ENCODE data around the gene RAD18. TPM values are rescaled to one million over a fixed set of nuclear protein-coding genes. Genes with fewer than 3 reads are reported as not detected.

RAD18 gene
- total RNA-seq, 3 donors from 2014 or later = 8.6 to 26.3 (median 13.4) TPM

DNA sequence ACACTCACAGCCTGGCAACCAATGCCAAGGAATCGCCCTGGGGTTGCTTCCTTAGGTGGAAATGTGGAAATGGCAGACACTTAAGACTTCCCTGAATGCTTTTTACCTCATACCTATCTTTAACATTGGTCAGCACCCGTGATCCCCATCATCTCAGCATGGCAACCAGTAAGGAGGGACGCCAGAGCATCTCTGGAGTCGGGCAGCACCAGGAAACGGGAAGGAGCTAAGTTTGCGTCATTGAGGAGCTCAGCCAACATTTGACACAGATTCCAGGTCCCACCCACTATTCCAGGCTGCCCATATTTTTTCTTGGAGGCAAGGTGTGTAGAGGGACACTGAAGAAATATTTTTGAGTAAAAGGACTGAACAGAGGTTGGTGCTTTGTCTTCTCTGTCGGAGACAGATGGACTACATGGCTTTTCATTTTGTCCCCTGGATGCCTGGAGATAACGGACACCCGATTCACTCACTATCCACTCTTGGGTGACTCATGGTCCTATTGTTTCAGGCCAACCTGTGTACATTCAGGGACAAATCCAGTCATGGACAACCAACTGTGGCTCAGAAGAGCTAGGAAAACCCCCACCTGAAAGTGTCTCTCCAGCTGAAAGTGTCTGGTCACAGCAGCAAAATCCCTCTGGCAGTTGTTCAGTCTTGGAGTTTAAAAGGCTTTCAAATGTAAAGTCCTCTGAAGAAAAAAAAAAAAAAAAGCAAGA, 123.5 kb downstream of the RAD18 start:
- H3K4me3 ChIP-seq = no peak overlapping the region
- no peaks in the 10 kb centered on the region for H3K27me3 ChIP-seq
- DNase-seq (ENCODE audit: low spot score in 2 of 2) = no peak
- no peak for TF ChIP-seq POLR2A (IDR thresholded peaks at IDR 0.05)
- TF ChIP-seq, protein P1, sequence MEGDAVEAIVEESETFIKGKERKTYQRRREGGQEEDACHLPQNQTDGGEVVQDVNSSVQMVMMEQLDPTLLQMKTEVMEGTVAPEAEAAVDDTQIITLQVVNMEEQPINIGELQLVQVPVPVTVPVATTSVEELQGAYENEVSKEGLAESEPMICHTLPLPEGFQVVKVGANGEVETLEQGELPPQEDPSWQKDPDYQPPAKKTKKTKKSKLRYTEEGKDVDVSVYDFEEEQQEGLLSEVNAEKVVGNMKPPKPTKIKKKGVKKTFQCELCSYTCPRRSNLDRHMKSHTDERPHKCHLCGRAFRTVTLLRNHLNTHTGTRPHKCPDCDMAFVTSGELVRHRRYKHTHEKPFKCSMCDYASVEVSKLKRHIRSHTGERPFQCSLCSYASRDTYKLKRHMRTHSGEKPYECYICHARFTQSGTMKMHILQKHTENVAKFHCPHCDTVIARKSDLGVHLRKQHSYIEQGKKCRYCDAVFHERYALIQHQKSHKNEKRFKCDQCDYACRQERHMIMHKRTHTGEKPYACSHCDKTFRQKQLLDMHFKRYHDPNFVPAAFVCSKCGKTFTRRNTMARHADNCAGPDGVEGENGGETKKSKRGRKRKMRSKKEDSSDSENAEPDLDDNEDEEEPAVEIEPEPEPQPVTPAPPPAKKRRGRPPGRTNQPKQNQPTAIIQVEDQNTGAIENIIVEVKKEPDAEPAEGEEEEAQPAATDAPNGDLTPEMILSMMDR (IDR thresholded peaks at IDR 0.05) = no peak
- TF ChIP-seq POLR2AphosphoS5 (IDR thresholded peaks at IDR 0.05) = no peak
- no peaks in the 10 kb centered on the region for H3K36me3 ChIP-seq
- no peak overlapping the region for H3K27ac ChIP-seq
- intact Hi-C loops (cut with DNase I; ENCODE audit: low total_unique reads) = loop anchor here (5.0 kb wide), 1 partner anchor 1508 kb away; no protein-coding TSS in a partner anchor
- H3K4me1 ChIP-seq = no peaks in the 10 kb centered on the region
- no peaks in the 10 kb centered on the region for H3K9me3 ChIP-seq

DNA sequence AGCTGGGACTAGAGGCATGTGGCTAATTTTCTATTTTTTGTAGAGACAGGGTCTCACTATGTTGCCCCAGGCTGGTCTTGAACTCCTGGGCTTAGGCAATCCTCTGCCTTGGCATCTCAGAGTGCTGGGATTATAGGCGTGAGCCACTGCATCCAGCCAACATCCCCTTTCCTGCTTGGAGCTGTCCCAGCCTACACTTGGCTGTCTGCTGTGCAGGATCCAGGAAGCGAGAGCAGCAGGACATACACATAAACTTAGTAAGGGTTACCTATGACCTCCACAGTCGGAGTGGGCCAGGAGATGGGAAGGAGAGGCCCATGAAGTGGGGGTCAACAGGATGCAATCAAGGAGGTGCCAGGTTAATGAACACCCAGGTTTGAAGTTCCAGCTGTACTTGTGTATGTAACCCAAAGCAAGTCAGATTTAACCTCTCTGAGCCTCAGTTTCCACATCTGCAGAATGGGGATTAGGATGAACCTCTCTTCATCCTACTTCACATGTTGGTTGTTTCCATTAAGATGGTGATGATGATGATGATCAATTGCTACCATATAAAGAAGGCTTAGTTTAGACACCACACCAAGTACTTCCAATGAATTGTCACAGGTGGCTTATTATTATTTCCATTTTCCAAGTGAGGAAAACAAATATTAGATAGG, 124.4 kb downstream of the RAD18 start:
- DNase-seq (ENCODE audit: low spot score in 2 of 2) = no peak
- intact Hi-C loops (cut with DNase I; ENCODE audit: low total_unique reads) = no loop called here

DNA sequence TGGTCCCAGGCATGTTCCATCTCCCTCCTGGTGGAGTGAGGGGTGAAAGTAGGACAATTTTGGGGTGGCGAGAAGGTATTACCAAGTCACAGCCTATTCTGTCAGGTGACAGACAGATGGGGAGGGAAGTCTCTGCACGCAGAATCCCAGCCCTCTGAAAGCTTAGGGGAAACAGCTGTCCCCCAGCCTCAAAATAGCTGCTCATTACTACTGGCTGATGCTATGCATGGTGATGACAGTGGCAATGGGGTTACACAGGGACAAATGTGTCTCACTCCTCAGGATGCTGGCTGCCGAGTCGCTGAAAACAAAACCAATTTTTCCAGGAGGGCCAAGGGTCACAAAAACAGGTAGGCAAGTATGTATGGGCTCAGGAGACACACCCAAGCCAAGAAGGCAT, 125.0 kb downstream of the RAD18 start:
- H3K9me3 ChIP-seq = no peaks in the 10 kb centered on the region
- TF ChIP-seq POLR2A (IDR thresholded peaks at IDR 0.05) (no peak), POLR2AphosphoS5 (IDR thresholded peaks at IDR 0.05) (no peak)
- intact Hi-C loops (cut with DNase I; ENCODE audit: low total_unique reads) = no loop called here
- H3K4me3 ChIP-seq = no peak overlapping the region
- DNase-seq (ENCODE audit: low spot score in 2 of 2) = no peak
- no peak overlapping the region for H3K27ac ChIP-seq
- no peaks in the 10 kb centered on the region for H3K4me1 ChIP-seq
- no peaks in the 10 kb centered on the region for H3K36me3 ChIP-seq
- H3K27me3 ChIP-seq = no peaks in the 10 kb centered on the region

More for the DNA sequence above, 124.4 kb downstream of the RAD18 start:
- Histone ChIP-seq H3K36me3 (no peaks in the 10 kb centered on the region), H3K27me3 (no peaks in the 10 kb centered on the region), H3K9me3 (no peaks in the 10 kb centered on the region), H3K4me1 (no peaks in the 10 kb centered on the region), H3K27ac (no peak overlapping the region), H3K4me3 (no peak overlapping the region)
- TF ChIP-seq POLR2AphosphoS5 (IDR thresholded peaks at IDR 0.05) (no peak), POLR2A (IDR thresholded peaks at IDR 0.05) (no peak)
- TF ChIP-seq, protein P1 (IDR thresholded peaks at IDR 0.05) = no peak

DNA sequence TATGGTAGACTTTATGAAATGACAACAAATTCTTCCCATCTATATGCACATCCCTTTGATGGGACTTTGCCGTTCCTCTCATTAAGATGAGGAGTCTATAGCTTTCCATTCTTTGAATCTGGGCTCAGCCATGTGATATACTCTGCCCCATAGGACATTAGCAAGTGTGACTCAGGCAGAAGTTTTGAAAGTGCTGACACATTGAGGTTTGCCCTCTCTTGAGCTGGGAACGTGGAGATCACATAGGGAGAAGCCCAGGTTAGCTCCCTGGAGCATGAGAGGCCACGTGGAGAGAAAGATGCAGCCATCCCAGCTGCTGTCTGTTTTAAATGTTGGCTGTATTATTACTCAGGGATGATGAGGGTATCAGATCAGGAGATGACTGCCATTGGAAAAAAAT, 126.1 kb downstream of the RAD18 start:
- intact Hi-C loops (cut with DNase I; ENCODE audit: low total_unique reads) = no loop called here
- no peak for DNase-seq (ENCODE audit: low spot score in 2 of 2)
- Histone ChIP-seq H3K4me1 (no peaks in the 10 kb centered on the region), H3K27ac (no peak overlapping the region), H3K9me3 (no peaks in the 10 kb centered on the region), H3K36me3 (no peaks in the 10 kb centered on the region), H3K27me3 (no peaks in the 10 kb centered on the region), H3K4me3 (no peak overlapping the region)
- TF ChIP-seq, protein P1 (IDR thresholded peaks at IDR 0.05) = no peak
- TF ChIP-seq POLR2A (IDR thresholded peaks at IDR 0.05) = no peak
- TF ChIP-seq POLR2AphosphoS5 (IDR thresholded peaks at IDR 0.05) = no peak

DNA sequence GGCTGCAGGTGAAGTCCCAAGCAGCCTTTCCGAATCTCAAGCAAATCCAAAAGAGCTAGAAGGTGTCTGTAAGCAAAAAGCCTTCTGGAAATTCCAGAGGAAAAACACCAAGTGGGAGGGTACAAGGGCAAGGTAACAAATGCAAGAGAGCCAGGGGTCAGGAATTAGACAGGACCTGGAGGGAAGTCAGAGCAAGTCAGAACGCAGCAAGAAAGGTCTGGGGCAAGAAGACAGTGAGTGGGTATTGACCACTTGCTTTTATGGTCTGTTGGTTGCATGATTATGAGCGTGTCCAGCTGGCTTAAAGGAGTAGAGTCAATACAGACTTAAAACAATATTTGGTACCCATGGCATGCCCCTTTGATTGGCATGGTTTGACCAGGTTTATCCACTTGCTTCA, 127.2 kb downstream of the RAD18 start:
- Histone ChIP-seq H3K4me3 (no peak overlapping the region), H3K27me3 (no peaks in the 10 kb centered on the region), H3K27ac (no peak overlapping the region), H3K36me3 (no peaks in the 10 kb centered on the region), H3K9me3 (no peaks in the 10 kb centered on the region), H3K4me1 (no peaks in the 10 kb centered on the region)
- TF ChIP-seq POLR2A (IDR thresholded peaks at IDR 0.05) (no peak), POLR2AphosphoS5 (IDR thresholded peaks at IDR 0.05) (no peak)
- TF ChIP-seq, protein P1 (IDR thresholded peaks at IDR 0.05) = no peak
- intact Hi-C loops (cut with DNase I; ENCODE audit: low total_unique reads) = no loop called here
- DNase-seq (ENCODE audit: low spot score in 2 of 2) = no peak
